Measurements from ENCODE around the gene PLD5. TPM values are rescaled to one million over a fixed set of nuclear protein-coding genes. Genes with fewer than 3 reads are reported as not detected.

PLD5 gene
- total and polyA plus RNA-seq, 3 experiments from 2014 or later, result not detected

GRCh38 chr1:242178436-242178835, 346.1 kb downstream of the PLD5 start:
- Mint-ChIP-seq H3K9me3 (peaks cover 0 to 11% (median 6%) of the 10 kb centered on the region in 5 donors), H3K4me3 (no peak overlapping the region), H3K36me3 (no peaks in the 10 kb centered on the region), H3K4me1 (no peaks in the 10 kb centered on the region), H3K27ac (no peak overlapping the region), H3K27me3 (no peaks in the 10 kb centered on the region)
- Histone ChIP-seq H3K4me1 (ENCODE audit: insufficient read depth, low read length) (no peaks in the 10 kb centered on the region), H3K27ac (ENCODE audit: low read depth, low read length) (no peak overlapping the region), H3K27me3 (ENCODE audit: insufficient read depth, low read length, poor library complexity, severe bottlenecking) (no peaks in the 10 kb centered on the region), H3K36me3 (ENCODE audit: insufficient read depth, low read length) (no peaks in the 10 kb centered on the region), H3K4me3 (ENCODE audit: low read length) (no peak overlapping the region), H3K9me3 (ENCODE audit: low read length) (no peaks in the 10 kb centered on the region)
- ChIA-PET POLR2A (no interaction called here), CTCF (no interaction called here)
- DNase-seq, result no peak

GRCh38 chr1:242162140-242162539, 362.4 kb downstream of the PLD5 start:
- Mint-ChIP-seq H3K36me3 (no peaks in the 10 kb centered on the region), H3K9me3 (peaks cover 0 to 2% (median 0%) of the 10 kb centered on the region in 5 donors), H3K27ac (no peak overlapping the region), H3K27me3 (peaks cover 0 to 3% of the 10 kb centered on the region in 2 donors), H3K4me1 (no peaks in the 10 kb centered on the region), H3K4me3 (no peak overlapping the region)
- H3K9me3 ChIP-seq (ENCODE audit: low read length), result no peaks in the 10 kb centered on the region
- no peak overlapping the region for H3K4me3 ChIP-seq (ENCODE audit: low read length)
- DNase-seq, result no peak
- POLR2A ChIA-PET, result no interaction called here
- no peaks in the 10 kb centered on the region for H3K36me3 ChIP-seq (ENCODE audit: insufficient read depth, low read length)
- no peaks in the 10 kb centered on the region for H3K27me3 ChIP-seq (ENCODE audit: insufficient read depth, low read length, poor library complexity, severe bottlenecking)
- H3K27ac ChIP-seq (ENCODE audit: low read depth, low read length), result no peak overlapping the region
- H3K4me1 ChIP-seq (ENCODE audit: insufficient read depth, low read length), result no peaks in the 10 kb centered on the region
- CTCF ChIA-PET, result no interaction called here

GRCh38 chr1:242147096-242147976, 377.2 kb downstream of the PLD5 start:
- Mint-ChIP-seq H3K36me3 (peaks cover 0 to 2% (median 0%) of the 10 kb centered on the region in 3 donors), H3K4me3 (no peak overlapping the region), H3K4me1 (peaks cover 0 to 7% (median 6%) of the 10 kb centered on the region in 3 donors), H3K27ac (no peak overlapping the region), H3K9me3 (peaks cover 0 to 16% (median 3%) of the 10 kb centered on the region in 5 donors), H3K27me3 (peaks cover 1 to 5% of the 10 kb centered on the region in 2 donors)
- DNase-seq, result no peak
- Histone ChIP-seq H3K36me3 (ENCODE audit: insufficient read depth, low read length) (no peaks in the 10 kb centered on the region), H3K4me3 (ENCODE audit: low read length) (no peak overlapping the region), H3K27ac (ENCODE audit: low read depth, low read length) (no peak overlapping the region), H3K27me3 (ENCODE audit: insufficient read depth, low read length, poor library complexity, severe bottlenecking) (no peaks in the 10 kb centered on the region), H3K4me1 (ENCODE audit: insufficient read depth, low read length) (no peaks in the 10 kb centered on the region), H3K9me3 (ENCODE audit: low read length) (no peaks in the 10 kb centered on the region)
- ChIA-PET POLR2A (no interaction called here), CTCF (no interaction called here)

GRCh38 chr1:242146652-242147051, 377.8 kb downstream of the PLD5 start:
- H3K4me1 Mint-ChIP-seq, result peaks cover 0 to 7% (median 6%) of the 10 kb centered on the region in 3 donors
- DNase-seq, result no peak
- Histone ChIP-seq H3K4me1 (ENCODE audit: insufficient read depth, low read length) (no peaks in the 10 kb centered on the region), H3K9me3 (ENCODE audit: low read length) (no peaks in the 10 kb centered on the region), H3K27me3 (ENCODE audit: insufficient read depth, low read length, poor library complexity, severe bottlenecking) (no peaks in the 10 kb centered on the region), H3K36me3 (ENCODE audit: insufficient read depth, low read length) (no peaks in the 10 kb centered on the region), H3K4me3 (ENCODE audit: low read length) (no peak overlapping the region), H3K27ac (ENCODE audit: low read depth, low read length) (no peak overlapping the region)
- no peak overlapping the region for H3K4me3 Mint-ChIP-seq
- no peak overlapping the region for H3K27ac Mint-ChIP-seq
- CTCF ChIA-PET, result no interaction called here
- H3K9me3 Mint-ChIP-seq, result peaks cover 0 to 14% (median 3%) of the 10 kb centered on the region in 5 donors
- peaks cover 1 to 5% of the 10 kb centered on the region in 2 donors for H3K27me3 Mint-ChIP-seq
- POLR2A ChIA-PET, result no interaction called here
- H3K36me3 Mint-ChIP-seq, result peaks cover 0 to 2% (median 0%) of the 10 kb centered on the region in 3 donors

- H3K36me3 ChIP-seq (ENCODE audit: insufficient read depth, low read length), result no peaks in the 10 kb centered on the region
- peaks cover 0 to 2% (median 0%) of the 10 kb centered on the region in 3 donors for H3K36me3 Mint-ChIP-seq
- no peak for DNase-seq
- H3K4me1 ChIP-seq (ENCODE audit: insufficient read depth, low read length), result no peaks in the 10 kb centered on the region
- no peaks in the 10 kb centered on the region for H3K9me3 ChIP-seq (ENCODE audit: low read length)
- H3K27me3 Mint-ChIP-seq, result peaks cover 3 to 8% of the 10 kb centered on the region in 2 donors
- no peak overlapping the region for H3K4me3 Mint-ChIP-seq
- H3K4me3 ChIP-seq (ENCODE audit: low read length), result no peak overlapping the region
- H3K27ac Mint-ChIP-seq, result no peak overlapping the region
- H3K4me1 Mint-ChIP-seq, result no peaks in the 10 kb centered on the region
- ChIA-PET CTCF (no interaction called here), POLR2A (no interaction called here)
- peaks cover 0 to 12% (median 0%) of the 10 kb centered on the region in 5 donors for H3K9me3 Mint-ChIP-seq
- H3K27ac ChIP-seq (ENCODE audit: low read depth, low read length), result no peak overlapping the region
- no peaks in the 10 kb centered on the region for H3K27me3 ChIP-seq (ENCODE audit: insufficient read depth, low read length, poor library complexity, severe bottlenecking)
Measured at GRCh38 chr1:242140836-242141235, 383.7 kb downstream of the PLD5 start.

GRCh38 chr1:242139986-242140385, 384.5 kb downstream of the PLD5 start:
- H3K4me1 Mint-ChIP-seq, result no peaks in the 10 kb centered on the region
- POLR2A ChIA-PET, result no interaction called here

GRCh38 chr1:242139442-242139841, 385.1 kb downstream of the PLD5 start:
- Histone ChIP-seq H3K27me3 (ENCODE audit: insufficient read depth, low read length, poor library complexity, severe bottlenecking) (no peaks in the 10 kb centered on the region), H3K27ac (ENCODE audit: low read depth, low read length) (no peak overlapping the region), H3K4me1 (ENCODE audit: insufficient read depth, low read length) (no peaks in the 10 kb centered on the region), H3K9me3 (ENCODE audit: low read length) (no peaks in the 10 kb centered on the region), H3K36me3 (ENCODE audit: insufficient read depth, low read length) (no peaks in the 10 kb centered on the region), H3K4me3 (ENCODE audit: low read length) (no peak overlapping the region)
- Mint-ChIP-seq H3K4me3 (no peak overlapping the region), H3K27ac (no peak overlapping the region), H3K27me3 (peaks cover 3 to 10% of the 10 kb centered on the region in 2 donors), H3K4me1 (no peaks in the 10 kb centered on the region), H3K36me3 (peaks cover 0 to 2% (median 0%) of the 10 kb centered on the region in 3 donors), H3K9me3 (peaks cover 0 to 12% (median 0%) of the 10 kb centered on the region in 5 donors)
- ChIA-PET CTCF (no interaction called here), POLR2A (no interaction called here)
- DNase-seq, result no peak

More at GRCh38 chr1:242139986-242140385, 384.5 kb downstream of the PLD5 start:
- no peaks in the 10 kb centered on the region for H3K9me3 ChIP-seq (ENCODE audit: low read length)
- H3K27ac Mint-ChIP-seq, result no peak overlapping the region
- H3K36me3 Mint-ChIP-seq, result peaks cover 0 to 2% (median 0%) of the 10 kb centered on the region in 3 donors
- no peak overlapping the region for H3K4me3 Mint-ChIP-seq
- H3K9me3 Mint-ChIP-seq, result peaks cover 0 to 12% (median 0%) of the 10 kb centered on the region in 5 donors
- no peaks in the 10 kb centered on the region for H3K4me1 ChIP-seq (ENCODE audit: insufficient read depth, low read length)
- no peak for DNase-seq
- no peaks in the 10 kb centered on the region for H3K27me3 ChIP-seq (ENCODE audit: insufficient read depth, low read length, poor library complexity, severe bottlenecking)
- CTCF ChIA-PET, result no interaction called here
- H3K27ac ChIP-seq (ENCODE audit: low read depth, low read length), result no peak overlapping the region
- H3K36me3 ChIP-seq (ENCODE audit: insufficient read depth, low read length), result no peaks in the 10 kb centered on the region
- H3K4me3 ChIP-seq (ENCODE audit: low read length), result no peak overlapping the region
- peaks cover 3 to 8% of the 10 kb centered on the region in 2 donors for H3K27me3 Mint-ChIP-seq

GRCh38 chr1:242133796-242134195, 390.7 kb downstream of the PLD5 start:
- no peaks in the 10 kb centered on the region for H3K4me1 Mint-ChIP-seq
- H3K27ac Mint-ChIP-seq, result no peak overlapping the region
- Histone ChIP-seq H3K4me1 (ENCODE audit: insufficient read depth, low read length) (no peaks in the 10 kb centered on the region), H3K4me3 (ENCODE audit: low read length) (no peak overlapping the region), H3K27me3 (ENCODE audit: insufficient read depth, low read length, poor library complexity, severe bottlenecking) (no peaks in the 10 kb centered on the region), H3K36me3 (ENCODE audit: insufficient read depth, low read length) (no peaks in the 10 kb centered on the region), H3K9me3 (ENCODE audit: low read length) (no peaks in the 10 kb centered on the region), H3K27ac (ENCODE audit: low read depth, low read length) (no peak overlapping the region)
- CTCF ChIA-PET, result no interaction called here
- peaks cover 3 to 7% of the 10 kb centered on the region in 2 donors for H3K27me3 Mint-ChIP-seq
- peaks cover 0 to 9% (median 3%) of the 10 kb centered on the region in 5 donors for H3K9me3 Mint-ChIP-seq
- no peak overlapping the region for H3K4me3 Mint-ChIP-seq
- POLR2A ChIA-PET, result no interaction called here
- no peaks in the 10 kb centered on the region for H3K36me3 Mint-ChIP-seq
- no peak for DNase-seq

All from CD8-positive, alpha-beta memory T cell (primary cell).